NB4 (cell line): Measurements from ENCODE around the gene ZC3H12D.

Experiments used
- CTCF ChIP-seq: IDR thresholded peaks from one replicate; pipeline ENCODE4 v1.5.1; 2012; ENCODE audit warnings: low read depth, low read length
- MAX ChIP-seq: IDR thresholded peaks from 2 replicates; pipeline ENCODE4 v1.6.1; 2011; ENCODE audit warnings: low read depth, low read length
- MYC ChIP-seq: IDR thresholded peaks from 2 replicates; pipeline ENCODE4 v1.6.1; 2011; ENCODE audit warnings: low read depth, low read length
- POLR2A ChIP-seq: IDR thresholded peaks from 2 replicates; pipeline ENCODE4 v1.6.1; 2011; ENCODE audit warnings: mild to moderate bottlenecking; ENCODE audit not compliant: insufficient read length; ENCODE audit errors: extremely low read depth

- TF ChIP-seq POLR2A: no peak
- TF ChIP-seq CTCF: no peak
- no peak for TF ChIP-seq MAX
- no peak for TF ChIP-seq MYC
Measured at GRCh38 chr6:149508485-149508884, 23.7 kb upstream of the ZC3H12D start.
